Effector memory CD4-positive, alpha-beta T cell (primary cell): ENCODE data around the gene SLC8B1.

Source experiments
- DNase-seq, 3 donors: peaks; one replicate each; pipeline ENCODE4 v3.0.0-alpha.2; 2020
- H3K27ac ChIP-seq: 2 replicates; pipeline ENCODE4 v1.7.0; 2013; ENCODE audit warnings: mild to moderate bottlenecking, low read length, moderate library complexity; ENCODE audit not compliant: insufficient read depth, poor library complexity, severe bottlenecking
- H3K27me3 ChIP-seq: replicated peaks from 2 replicates; pipeline ENCODE4 v1.7.0; 2013; ENCODE audit warnings: mild to moderate bottlenecking, low read length; ENCODE audit not compliant: insufficient read depth, control insufficient read depth, poor library complexity, severe bottlenecking
- H3K36me3 ChIP-seq: 2 replicates; pipeline ENCODE4 v1.7.0; 2013; ENCODE audit warnings: mild to moderate bottlenecking, low read length, moderate library complexity; ENCODE audit not compliant: control insufficient read depth, insufficient read depth
- H3K4me1 ChIP-seq: 2 replicates; pipeline ENCODE4 v1.7.0; 2013; ENCODE audit warnings: low read length, mild to moderate bottlenecking; ENCODE audit not compliant: control insufficient read depth, insufficient read depth, poor library complexity, severe bottlenecking
- H3K4me3 ChIP-seq: 2 replicates; pipeline ENCODE4 v1.7.0; 2013; ENCODE audit warnings: low read length, low read depth, mild to moderate bottlenecking; ENCODE audit not compliant: insufficient read depth, poor library complexity, severe bottlenecking
- H3K9me3 ChIP-seq: 2 replicates; pipeline ENCODE4 v1.7.0; 2013; ENCODE audit warnings: mild to moderate bottlenecking, low read length, moderate library complexity; ENCODE audit not compliant: control insufficient read depth

The SLC8B1 gene

GRCh38 chr12:113274848-113275247 is 60.1 kb downstream of the SLC8B1 start:
- no peaks in the 10 kb centered on the region for H3K9me3 ChIP-seq
- H3K4me1 ChIP-seq = no peaks in the 10 kb centered on the region
- H3K4me3 ChIP-seq = no peak overlapping the region
- no peak for DNase-seq
- H3K27ac ChIP-seq = no peak overlapping the region
- peaks cover 48% of the 10 kb centered on the region for H3K36me3 ChIP-seq
- H3K27me3 ChIP-seq = no peaks in the 10 kb centered on the region

GRCh38 chr12:113273053-113273725 is 61.7 kb downstream of the SLC8B1 start:
- peaks cover 63% of the 10 kb centered on the region for H3K36me3 ChIP-seq
- H3K4me3 ChIP-seq = no peak overlapping the region
- no peaks in the 10 kb centered on the region for H3K4me1 ChIP-seq
- no peak for DNase-seq
- no peak overlapping the region for H3K27ac ChIP-seq
- H3K27me3 ChIP-seq = no peaks in the 10 kb centered on the region
- H3K9me3 ChIP-seq = no peaks in the 10 kb centered on the region

- no peak for DNase-seq
- no peak overlapping the region for H3K4me3 ChIP-seq
- H3K27me3 ChIP-seq = no peaks in the 10 kb centered on the region
- H3K36me3 ChIP-seq = peaks cover 56% of the 10 kb centered on the region
- no peaks in the 10 kb centered on the region for H3K4me1 ChIP-seq
- H3K27ac ChIP-seq = no peak overlapping the region
- H3K9me3 ChIP-seq = no peaks in the 10 kb centered on the region
Observed at GRCh38 chr12:113271853-113272561, 62.9 kb downstream of the SLC8B1 start.

GRCh38 chr12:113271466-113271852 is 63.5 kb downstream of the SLC8B1 start:
- Histone ChIP-seq H3K36me3 (peaks cover 53% of the 10 kb centered on the region), H3K4me3 (no peak overlapping the region), H3K9me3 (no peaks in the 10 kb centered on the region), H3K27me3 (no peaks in the 10 kb centered on the region), H3K4me1 (no peaks in the 10 kb centered on the region), H3K27ac (no peak overlapping the region)
- no peak for DNase-seq

GRCh38 chr12:113270709-113271009 is 64.2 kb downstream of the SLC8B1 start:
- DNase-seq = no peak
- H3K9me3 ChIP-seq = no peaks in the 10 kb centered on the region
- peaks cover 56% of the 10 kb centered on the region for H3K36me3 ChIP-seq

GRCh38 chr12:113269257-113269943 is 65.5 kb downstream of the SLC8B1 start:
- no peaks in the 10 kb centered on the region for H3K4me1 ChIP-seq
- H3K4me3 ChIP-seq = no peak overlapping the region
- DNase-seq = no peak
- peaks cover 58% of the 10 kb centered on the region for H3K36me3 ChIP-seq
- H3K9me3 ChIP-seq = no peaks in the 10 kb centered on the region
- H3K27me3 ChIP-seq = no peaks in the 10 kb centered on the region
- H3K27ac ChIP-seq = no peak overlapping the region

More at GRCh38 chr12:113270709-113271009, 64.2 kb downstream of the SLC8B1 start:
- no peak overlapping the region for H3K4me3 ChIP-seq
- no peaks in the 10 kb centered on the region for H3K4me1 ChIP-seq
- no peaks in the 10 kb centered on the region for H3K27me3 ChIP-seq
- H3K27ac ChIP-seq = no peak overlapping the region

GRCh38 chr12:113268621-113269020 is 66.3 kb downstream of the SLC8B1 start:
- Histone ChIP-seq H3K27me3 (no peaks in the 10 kb centered on the region), H3K27ac (no peak overlapping the region), H3K4me3 (no peak overlapping the region), H3K36me3 (peaks cover 52% of the 10 kb centered on the region), H3K4me1 (no peaks in the 10 kb centered on the region), H3K9me3 (no peaks in the 10 kb centered on the region)
- DNase-seq = no peak

- H3K36me3 ChIP-seq = peaks cover 52% of the 10 kb centered on the region
Observed at GRCh38 chr12:113268136-113268535, 66.8 kb downstream of the SLC8B1 start.

GRCh38 chr12:113267621-113268020 is 67.3 kb downstream of the SLC8B1 start:
- Histone ChIP-seq H3K27ac (no peak overlapping the region), H3K9me3 (no peaks in the 10 kb centered on the region), H3K36me3 (peaks cover 48% of the 10 kb centered on the region), H3K4me1 (peaks cover 2% of the 10 kb centered on the region), H3K4me3 (no peak overlapping the region), H3K27me3 (no peaks in the 10 kb centered on the region)
- DNase-seq = no peak

More at GRCh38 chr12:113268136-113268535, 66.8 kb downstream of the SLC8B1 start:
- H3K9me3 ChIP-seq = no peaks in the 10 kb centered on the region
- H3K27ac ChIP-seq = no peak overlapping the region
- no peaks in the 10 kb centered on the region for H3K27me3 ChIP-seq
- no peaks in the 10 kb centered on the region for H3K4me1 ChIP-seq
- H3K4me3 ChIP-seq = no peak overlapping the region
- DNase-seq = no peak
